ENCODE data around the gene ADD1.

Gene ADD1

GRCh38 chr4:2806390-2807355, 37.0 kb upstream of the ADD1 start:
- no peak overlapping the region for H3K4me3 ChIP-seq (ENCODE audit: low read length)
- DNase-seq (ENCODE audit: low read depth): no peak
- no peak for TF ChIP-seq CTCF (IDR thresholded peaks at IDR 0.05; ENCODE audit: insufficient read depth, low read depth, low read length, missing control alignments)

GRCh38 chr4:2807571-2807970, 36.1 kb upstream of the ADD1 start:
- TF ChIP-seq CTCF (IDR thresholded peaks at IDR 0.05; ENCODE audit: insufficient read depth, low read depth, low read length, missing control alignments): no peak
- no peak for DNase-seq (ENCODE audit: low read depth)
- H3K4me3 ChIP-seq (ENCODE audit: low read length): no peak overlapping the region

DNA sequence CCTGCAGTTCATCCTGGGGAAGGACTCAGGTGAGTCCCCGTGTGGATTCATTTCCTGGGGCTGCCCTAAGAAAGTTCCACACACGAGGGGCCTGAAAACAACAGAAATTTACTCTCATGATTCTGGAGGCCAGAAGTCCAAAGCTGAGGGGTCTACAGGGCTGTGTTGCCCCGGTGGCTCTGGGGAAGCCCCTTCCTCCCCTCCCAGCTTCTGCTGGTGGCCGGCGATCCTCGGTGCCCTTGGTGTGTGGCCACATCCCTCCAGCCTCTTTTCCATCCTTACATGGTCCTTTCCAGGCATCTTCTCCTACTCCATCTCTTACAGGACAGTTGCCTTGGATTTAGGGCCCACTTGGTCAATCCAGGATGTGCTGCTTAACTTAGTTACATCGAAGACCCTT, 35.6 kb upstream of the ADD1 start:
- no peak overlapping the region for H3K4me3 ChIP-seq (ENCODE audit: low read length)
- no peak for TF ChIP-seq CTCF (IDR thresholded peaks at IDR 0.05; ENCODE audit: insufficient read depth, low read depth, low read length, missing control alignments)
- DNase-seq (ENCODE audit: low read depth): no peak

DNA sequence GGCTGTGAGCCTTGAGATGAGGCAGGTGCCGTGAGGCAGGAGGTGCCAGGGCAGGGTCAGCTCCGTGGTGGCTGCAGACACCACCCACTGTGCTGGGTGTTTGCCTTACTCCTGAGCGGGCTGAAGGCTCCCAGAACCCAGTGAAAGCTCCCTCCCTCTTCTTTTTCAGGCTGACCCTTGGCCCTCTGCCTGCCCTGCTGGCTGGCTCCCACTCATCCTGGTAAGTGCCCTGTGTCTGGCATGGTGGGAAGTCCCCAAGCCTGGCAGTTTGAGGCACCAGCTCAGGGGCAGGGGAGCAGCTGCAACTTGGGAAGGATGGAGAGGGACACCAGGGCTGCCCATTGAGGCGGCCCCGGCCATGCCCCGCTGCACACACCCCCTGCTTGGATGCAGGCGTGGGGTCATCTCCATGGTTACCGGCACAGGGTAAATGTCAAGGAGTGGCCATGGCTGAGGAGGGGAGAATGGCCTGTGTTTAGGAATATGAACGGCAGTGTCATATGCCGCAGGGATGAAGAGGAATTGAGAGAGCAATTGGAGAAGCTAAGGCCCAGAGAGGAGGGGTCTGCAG, 33.9 kb upstream of the ADD1 start:
- H3K4me3 ChIP-seq (ENCODE audit: low read length): no peak overlapping the region
- no peak for DNase-seq (ENCODE audit: low read depth)
- no peak for TF ChIP-seq CTCF (IDR thresholded peaks at IDR 0.05; ENCODE audit: insufficient read depth, low read depth, low read length, missing control alignments)

- no peak overlapping the region for H3K4me3 ChIP-seq (ENCODE audit: low read length)
- no peak for DNase-seq (ENCODE audit: low read depth)
- TF ChIP-seq CTCF (IDR thresholded peaks at IDR 0.05; ENCODE audit: insufficient read depth, low read depth, low read length, missing control alignments): no peak
These were observed 33.3 kb upstream of the ADD1 start for GRCh38 chr4:2810388-2810787.

- TF ChIP-seq CTCF (IDR thresholded peaks at IDR 0.05; ENCODE audit: insufficient read depth, low read depth, low read length, missing control alignments): no peak
- H3K4me3 ChIP-seq (ENCODE audit: low read length): no peak overlapping the region
- DNase-seq (ENCODE audit: low read depth): no peak
These were observed 31.6 kb upstream of the ADD1 start for GRCh38 chr4:2811830-2812611.
